Astrocyte of the cerebellum (primary cell): ENCODE measurements around the gene OLFM1.

ENCODE experiments used
- DNase-seq: peaks from one replicate; pipeline ENCODE4 v3.0.0-alpha.2; 2011; ENCODE audit warnings: low read depth
- H3K4me3 ChIP-seq: 2 replicates; pipeline ENCODE4 v1.5.1; 2011; ENCODE audit warnings: mild to moderate bottlenecking, low read depth, low read length, moderate library complexity
- CTCF ChIP-seq: IDR thresholded peaks from 2 replicates; pipeline ENCODE4 v1.5.1; 2012; ENCODE audit warnings: low read length, low read depth, moderate library complexity, mild to moderate bottlenecking; ENCODE audit errors: missing control alignments
- in situ Hi-C: cut with HindIII; loops from 2 replicates; pipeline ENCODE4 v1.10.0; 2017; ENCODE audit warnings: low sequenced_read_pairs

The OLFM1 gene

GRCh38 chr9:135076143-135076875, 11.2 kb upstream of the OLFM1 start:
- H3K4me3 ChIP-seq: no peak overlapping the region
- no peak for TF ChIP-seq CTCF
- in situ Hi-C loops: loop anchor here (25.0 kb wide), 1 partner anchor 639 kb away; no protein-coding TSS in a partner anchor
- no peak for DNase-seq

GRCh38 chr9:135076876-135077430, 10.5 kb upstream of the OLFM1 start:
- no peak for DNase-seq
- no peak overlapping the region for H3K4me3 ChIP-seq
- in situ Hi-C loops: loop anchor here (25.0 kb wide), 1 partner anchor 640 kb away; no protein-coding TSS in a partner anchor
- no peak for TF ChIP-seq CTCF

GRCh38 chr9:135077497-135078200, 9.8 kb upstream of the OLFM1 start:
- H3K4me3 ChIP-seq: no peak overlapping the region
- in situ Hi-C loops: loop anchor here (25.0 kb wide), 1 partner anchor 640 kb away; no protein-coding TSS in a partner anchor
- no peak for DNase-seq
- TF ChIP-seq CTCF: no peak

GRCh38 chr9:135078361-135078821, 9.1 kb upstream of the OLFM1 start:
- in situ Hi-C loops: loop anchor here (25.0 kb wide), 1 partner anchor 641 kb away; no protein-coding TSS in a partner anchor
- TF ChIP-seq CTCF: no peak
- DNase-seq: no peak
- no peak overlapping the region for H3K4me3 ChIP-seq

- in situ Hi-C loops: loop anchor here (25.0 kb wide), 1 partner anchor 642 kb away; no protein-coding TSS in a partner anchor
- no peak overlapping the region for H3K4me3 ChIP-seq
- TF ChIP-seq CTCF: no peak
- no peak for DNase-seq
Observed at GRCh38 chr9:135079018-135079417, 8.4 kb upstream of the OLFM1 start.

- no peak for TF ChIP-seq CTCF
- H3K4me3 ChIP-seq: no peak overlapping the region
- DNase-seq: no peak
- in situ Hi-C loops: loop anchor here (25.0 kb wide), 1 partner anchor 642 kb away; no protein-coding TSS in a partner anchor
Observed at GRCh38 chr9:135079676-135080075, 7.8 kb upstream of the OLFM1 start.
